ENCODE results near the gene RETREG3. TPM values are rescaled to one million over a fixed set of nuclear protein-coding genes. Genes with fewer than 3 reads are reported as not detected.

The RETREG3 gene
- total and polyA plus RNA-seq, 2 of the 13 experiments (the other 11 are each of a cell fraction or from before 2014, with no cell fraction given): 47.0 to 55.8 TPM

GRCh38 chr17:42553161-42553818 lies 55.9 kb downstream of the RETREG3 start (continued):
- 0 out of 2 replicates have a peak, but pooled peaks have one; percentile 6 for TF ChIP-seq HDAC2 (CRISPR knock-in tag; IDR thresholded peaks at IDR 0.05)
- peak; percentile 67 for TF ChIP-seq ZBTB4 (CRISPR knock-in tag; IDR thresholded peaks at IDR 0.05; ENCODE audit: borderline replicate concordance)
- TF ChIP-seq ZSCAN21 (CRISPR knock-in tag; IDR thresholded peaks at IDR 0.05; ENCODE audit: borderline replicate concordance): 0 out of 2 replicates have a peak, but pooled peaks have one; percentile 3
- TF ChIP-seq AGO2 (optimal IDR thresholded peaks at IDR 0.05; ENCODE audit: low read depth, low read length): peak; percentile 71
- TF ChIP-seq ZBTB25 (CRISPR knock-in tag; IDR thresholded peaks at IDR 0.05): no peak
- peak; percentile 51 for TF ChIP-seq PRPF4 (IDR thresholded peaks at IDR 0.05; ENCODE audit: low read depth, low read length, poor library complexity, severe bottlenecking)
- TF ChIP-seq ZFX (CRISPR knock-in tag; IDR thresholded peaks at IDR 0.05; ENCODE audit: low read depth): peak; percentile 51; the same call in 1 of the 2 replicates
- no peak for TF ChIP-seq GATA4 (IDR thresholded peaks at IDR 0.05; ENCODE audit: borderline replicate concordance, low read depth)
- 0 out of 2 replicates have a peak, but pooled peaks have one; percentile 37 for TF ChIP-seq ZNF891 (CRISPR knock-in tag; IDR thresholded peaks at IDR 0.05)
- TF ChIP-seq ZBTB38 (CRISPR knock-in tag; IDR thresholded peaks at IDR 0.05): peak; percentile 99
- no peak for TF ChIP-seq NONO (IDR thresholded peaks at IDR 0.05)
- TF ChIP-seq NONO (CRISPR knock-in tag; conservative IDR thresholded peaks at IDR 0.05): peak; percentile 45; the same call in 1 of the 2 replicates

All from HepG2 (cell line).